A673 (cell line): ENCODE data around the gene RPL36. TPM values are rescaled to one million over a fixed set of nuclear protein-coding genes. Genes with fewer than 3 reads are reported as not detected.

Source experiments
- BruUV-seq: library from RNA; stranded (reverse); fragments of 400-500 nt; replicated peaks from 2 replicates; lab custom pipeline; 2021; lab: Mats Ljungman, UMichigan
- CTCF ChIA-PET: fragments of 300-600 bp; sonication (Branson Sonifier 250); formaldehyde crosslinking; loops from one replicate; lab custom pipeline; 2022; ENCODE audit warnings: antibody characterized with exemption; lab: Charles Lee
- POLR2A ChIA-PET: fragments of 300-600 bp; sonication (Branson Sonifier 250); formaldehyde crosslinking; loops from one replicate; lab custom pipeline; 2022; ENCODE audit warnings: antibody characterized with exemption; ENCODE audit not compliant: low non-redundant PET; lab: Charles Lee
- DNase-seq: peaks from one replicate; pipeline ENCODE4 v3.0.0-alpha.2; 2015; ENCODE audit warnings: low spot score
- H3K27ac ChIP-seq: fragments of 200-600 bp; sonication (generic); 2 replicates; pipeline ENCODE4 v1.5.1; 2016; ENCODE audit warnings: mixed run types, low read depth, mild to moderate bottlenecking, mixed read lengths, antibody characterized with exemption, low read length; ENCODE audit not compliant: poor library complexity, severe bottlenecking
- H3K27me3 ChIP-seq: fragments of 200-600 bp; sonication (generic); replicated peaks from 2 replicates; pipeline ENCODE4 v1.6.1; 2017; ENCODE audit warnings: mixed run types, low read depth, mild to moderate bottlenecking, mixed read lengths, antibody characterized with exemption, low read length; ENCODE audit not compliant: insufficient read depth, poor library complexity
- H3K36me3 ChIP-seq: fragments of 200-600 bp; sonication (generic); 2 replicates; pipeline ENCODE4 v1.6.1; 2016; ENCODE audit warnings: mixed run types, mild to moderate bottlenecking, mixed read lengths, antibody characterized with exemption, low read length; ENCODE audit not compliant: insufficient read depth, poor library complexity, severe bottlenecking
- H3K4me1 ChIP-seq: fragments of 200-600 bp; sonication (generic); 2 replicates; pipeline ENCODE4 v1.6.1; 2017; ENCODE audit warnings: mixed run types, mild to moderate bottlenecking, mixed read lengths, antibody characterized with exemption, low read length; ENCODE audit not compliant: insufficient read depth, poor library complexity, severe bottlenecking
- H3K4me3 ChIP-seq: fragments of 200-600 bp; sonication (generic); 2 replicates; pipeline ENCODE4 v1.5.1; 2016; ENCODE audit warnings: low read depth, mixed run types, mild to moderate bottlenecking, mixed read lengths, low read length; ENCODE audit not compliant: poor library complexity, severe bottlenecking
- H3K9me3 ChIP-seq: fragments of 200-600 bp; sonication (generic); 2 replicates; pipeline ENCODE4 v1.6.1; 2016; ENCODE audit warnings: mixed run types, low read depth, mild to moderate bottlenecking, mixed read lengths, antibody characterized with exemption, low read length; ENCODE audit not compliant: poor library complexity, severe bottlenecking
- CTCF ChIP-seq: fragments of 300-800, 200-600 bp; sonication (generic); conservative IDR thresholded peaks from 2 replicates; pipeline ENCODE4 v1.5.1; 2017; ENCODE audit warnings: low read depth, mild to moderate bottlenecking, antibody characterized with exemption, low read length, moderate library complexity, mixed read lengths
- EZH2 ChIP-seq: fragments of 200-600 bp; sonication (generic); IDR thresholded peaks from 2 replicates; pipeline ENCODE4 v1.6.1; 2017; ENCODE audit warnings: borderline replicate concordance, low read depth, mild to moderate bottlenecking, mixed read lengths, antibody characterized with exemption, low read length; ENCODE audit not compliant: poor library complexity, severe bottlenecking
- intact Hi-C: fragments of 100-400 bp; cut with micrococcal nuclease; formaldehyde crosslinking; loops from one replicate; pipeline ENCODE4 v1.10.0; 2022; ENCODE audit not compliant: unreplicated experiment
- total RNA-seq: library from RNA; stranded (reverse); gene quantifications from 2 replicates; pipeline ENCODE4 v1.2.3, GENCODE V29; 2021

Gene RPL36
- total RNA-seq, 1 experiment from 2014 or later = 992 TPM

DNA sequence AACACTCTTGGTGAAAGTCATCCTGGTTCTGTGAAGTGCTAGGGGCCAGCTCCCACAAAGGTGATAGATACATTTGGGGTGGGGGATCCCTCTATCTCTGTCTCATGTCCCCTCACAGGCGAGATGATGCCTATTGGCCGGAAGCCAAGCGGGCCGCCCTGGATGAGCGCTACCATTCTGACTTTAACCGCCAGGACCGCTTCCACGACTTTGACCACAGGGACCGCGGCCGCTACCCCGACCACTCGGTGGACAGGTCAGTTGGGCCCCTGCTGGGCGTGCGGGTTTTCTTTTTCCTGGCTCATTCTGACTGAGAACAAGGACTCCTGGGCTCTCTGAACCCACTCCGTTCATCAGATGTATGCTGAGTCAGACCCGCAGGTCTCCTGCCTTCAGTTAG lies 26.2 kb upstream of the RPL36 start:
- no TSS peak for BruUV-seq
- intact Hi-C loops = no loop called here
- Histone ChIP-seq H3K36me3 (peaks cover 91% of the 10 kb centered on the region), H3K4me1 (no peaks in the 10 kb centered on the region), H3K9me3 (no peaks in the 10 kb centered on the region), H3K27ac (no peak overlapping the region), H3K4me3 (no peak overlapping the region), H3K27me3 (no peaks in the 10 kb centered on the region)
- no peak for TF ChIP-seq CTCF
- TF ChIP-seq EZH2 = no peak
- POLR2A ChIA-PET = no interaction called here
- CTCF ChIA-PET = interaction anchor here (0.5 kb wide), 1 partner anchor 22 kb away, joined by 4 read pairs; no protein-coding TSS in a partner anchor
- DNase-seq = no peak

DNA sequence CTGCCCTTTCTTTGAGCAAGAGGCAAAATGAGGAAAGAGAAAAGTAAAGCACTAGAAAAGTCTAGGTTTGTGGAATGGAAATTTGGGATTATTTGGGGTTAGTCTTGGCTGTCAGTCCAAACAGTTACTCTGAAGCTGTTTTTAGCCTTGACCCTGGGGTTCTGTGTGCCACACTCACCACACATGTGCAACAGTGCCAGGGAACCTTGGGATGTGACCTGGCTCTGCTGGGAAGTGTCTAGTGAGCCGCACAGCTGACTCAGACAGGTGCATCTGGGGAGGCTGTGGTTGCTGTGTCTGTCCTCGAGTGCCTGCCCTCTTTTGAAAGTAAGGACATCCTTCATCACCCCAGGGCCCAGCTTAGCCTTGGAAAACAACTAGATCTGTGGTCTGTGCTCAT lies 25.6 kb upstream of the RPL36 start:
- Histone ChIP-seq H3K4me3 (no peak overlapping the region), H3K27ac (no peak overlapping the region), H3K4me1 (no peaks in the 10 kb centered on the region), H3K36me3 (peaks cover 94% of the 10 kb centered on the region), H3K27me3 (no peaks in the 10 kb centered on the region), H3K9me3 (no peaks in the 10 kb centered on the region)
- no TSS peak for BruUV-seq
- CTCF ChIA-PET = no interaction called here
- POLR2A ChIA-PET = no interaction called here
- intact Hi-C loops = no loop called here
- TF ChIP-seq EZH2 (no peak), CTCF (no peak)
- DNase-seq = no peak

GRCh38 chr19:5665781-5666513 lies 24.1 kb upstream of the RPL36 start:
- Histone ChIP-seq H3K36me3 (peaks cover 86% of the 10 kb centered on the region), H3K27me3 (no peaks in the 10 kb centered on the region), H3K27ac (no peak overlapping the region), H3K9me3 (no peaks in the 10 kb centered on the region), H3K4me3 (no peak overlapping the region), H3K4me1 (no peaks in the 10 kb centered on the region)
- TF ChIP-seq EZH2 (no peak), CTCF (no peak)
- ChIA-PET CTCF (no interaction called here), POLR2A (interaction anchor here (0.6 kb wide), 1 partner anchor 865 kb away, joined by 5 read pairs; the partner anchor contains the start of gene TNFSF9)
- intact Hi-C loops = no loop called here
- no TSS peak for BruUV-seq
- no peak for DNase-seq
